ENCODE data around the gene GOLGA8J. TPM values are rescaled to one million over a fixed set of nuclear protein-coding genes. Genes with fewer than 3 reads are reported as not detected.
"Not testable (repeated sequence)": the region's sequence is repeated elsewhere in the genome, so short reads cannot be mapped to it uniquely, and the experiment has no call there.

The GOLGA8J gene
- total RNA-seq, result not detected

- H3K9me3 ChIP-seq; intact Hi-C loops (cut with DNase I); H3K27ac ChIP-seq (replicated peaks in 1 of 4); H3K4me1 ChIP-seq; DNase-seq (ENCODE audit: extremely low spot score); H3K27me3 ChIP-seq; H3K36me3 ChIP-seq; H3K4me3 ChIP-seq: not testable (repeated sequence)
- no CpG with 5 or more reads among the region's 7 CpGs for whole genome bisulfite sequencing
Observed at GRCh38 chr15:30082655-30083054, at the start of gene GOLGA8J. TSS of gene GOLGA8J (plus strand) at chr15:30082955. CDS start at chr15:30083053, 98 bp downstream.

- 87% methylated on average over 3 of the region's 3 CpGs for WGBS
- DNase-seq (ENCODE audit: extremely low spot score), result no peak
- Histone ChIP-seq H3K27me3 (no peaks in the 10 kb centered on the region), H3K9me3 (peaks cover 0 to 10% (median 5%) of the 10 kb centered on the region in 4 donors), H3K36me3 (no peaks in the 10 kb centered on the region), H3K4me3 (no peak overlapping the region), H3K4me1 (no peaks in the 10 kb centered on the region), H3K27ac (replicated peaks in 1 of 4) (no peak overlapping the region)
- TF ChIP-seq EP300 (IDR thresholded peaks at IDR 0.05) (no peak), POLR2AphosphoS5 (IDR thresholded peaks at IDR 0.05) (no peak), POLR2A (IDR thresholded peaks at IDR 0.05; ENCODE audit: low read depth) (no peak), CTCF (IDR thresholded peaks at IDR 0.05) (no peak)
- intact Hi-C loops (cut with DNase I), result no loop called here
Observed at GRCh38 chr15:30033211-30033610, 49.5 kb upstream of the GOLGA8J start.

GRCh38 chr15:30033763-30034162, 49.0 kb upstream of the GOLGA8J start:
- Histone ChIP-seq H3K27me3 (no peaks in the 10 kb centered on the region), H3K4me1 (no peaks in the 10 kb centered on the region), H3K36me3 (no peaks in the 10 kb centered on the region), H3K9me3 (peaks cover 0 to 10% (median 5%) of the 10 kb centered on the region in 4 donors), H3K27ac (replicated peaks in 1 of 4) (no peak overlapping the region), H3K4me3 (no peak overlapping the region)
- no peak for DNase-seq (ENCODE audit: extremely low spot score)
- intact Hi-C loops (cut with DNase I), result no loop called here
- TF ChIP-seq POLR2AphosphoS5 (IDR thresholded peaks at IDR 0.05), result no peak
- no peak for TF ChIP-seq EP300 (IDR thresholded peaks at IDR 0.05)
- TF ChIP-seq POLR2A (IDR thresholded peaks at IDR 0.05; ENCODE audit: low read depth), result no peak
- no peak for TF ChIP-seq CTCF (IDR thresholded peaks at IDR 0.05)
- WGBS, result 88% methylated on average over 4 of the region's 4 CpGs

- H3K27me3 ChIP-seq, result no peaks in the 10 kb centered on the region
- no peak overlapping the region for H3K27ac ChIP-seq (replicated peaks in 1 of 4)
- TF ChIP-seq CTCF (IDR thresholded peaks at IDR 0.05) (no peak), EP300 (IDR thresholded peaks at IDR 0.05) (no peak), POLR2A (IDR thresholded peaks at IDR 0.05; ENCODE audit: low read depth) (no peak), POLR2AphosphoS5 (IDR thresholded peaks at IDR 0.05) (no peak)
- H3K9me3 ChIP-seq, result peaks cover 0 to under 1% (median 0%) of the 10 kb centered on the region in 4 donors
- DNase-seq (ENCODE audit: extremely low spot score), result no peak
- intact Hi-C loops (cut with DNase I), result no loop called here
- H3K36me3 ChIP-seq, result no peaks in the 10 kb centered on the region
- WGBS, result 76% methylated on average over 6 of the region's 6 CpGs
- H3K4me3 ChIP-seq, result no peak overlapping the region
- no peaks in the 10 kb centered on the region for H3K4me1 ChIP-seq
Observed at GRCh38 chr15:30036036-30036703, 46.6 kb upstream of the GOLGA8J start.

GRCh38 chr15:30038667-30039523, 43.9 kb upstream of the GOLGA8J start:
- 94% methylated on average over 5 of the region's 5 CpGs for WGBS
- no peak for DNase-seq (ENCODE audit: extremely low spot score)
- TF ChIP-seq EP300 (IDR thresholded peaks at IDR 0.05), result no peak
- TF ChIP-seq CTCF (IDR thresholded peaks at IDR 0.05), result no peak
- TF ChIP-seq POLR2A (IDR thresholded peaks at IDR 0.05; ENCODE audit: low read depth), result no peak
- TF ChIP-seq POLR2AphosphoS5 (IDR thresholded peaks at IDR 0.05), result no peak
- Histone ChIP-seq H3K27ac (replicated peaks in 1 of 4) (no peak overlapping the region), H3K27me3 (no peaks in the 10 kb centered on the region), H3K9me3 (no peaks in the 10 kb centered on the region), H3K4me3 (no peak overlapping the region), H3K36me3 (no peaks in the 10 kb centered on the region), H3K4me1 (peaks cover 0 to 11% (median 7%) of the 10 kb centered on the region in 4 donors)
- intact Hi-C loops (cut with DNase I), result no loop called here

Measured in esophagus muscularis mucosa (tissue), 4 donors.